Activated naive CD4-positive, alpha-beta T cell (primary cell): Measurements from ENCODE around the gene NAPB.
A peak's percentile ranks its signal among the peaks of the same experiment; 100 is the strongest.
"Not testable (repeated sequence)": the region's sequence is repeated elsewhere in the genome, so short reads cannot be mapped to it uniquely, and the experiment has no call there.

Experiments used
- DNase-seq, 4 experiments: peaks; one replicate each; lab custom pipeline; 2025; lab: John Stamatoyannopoulos, UW

Gene NAPB

DNA sequence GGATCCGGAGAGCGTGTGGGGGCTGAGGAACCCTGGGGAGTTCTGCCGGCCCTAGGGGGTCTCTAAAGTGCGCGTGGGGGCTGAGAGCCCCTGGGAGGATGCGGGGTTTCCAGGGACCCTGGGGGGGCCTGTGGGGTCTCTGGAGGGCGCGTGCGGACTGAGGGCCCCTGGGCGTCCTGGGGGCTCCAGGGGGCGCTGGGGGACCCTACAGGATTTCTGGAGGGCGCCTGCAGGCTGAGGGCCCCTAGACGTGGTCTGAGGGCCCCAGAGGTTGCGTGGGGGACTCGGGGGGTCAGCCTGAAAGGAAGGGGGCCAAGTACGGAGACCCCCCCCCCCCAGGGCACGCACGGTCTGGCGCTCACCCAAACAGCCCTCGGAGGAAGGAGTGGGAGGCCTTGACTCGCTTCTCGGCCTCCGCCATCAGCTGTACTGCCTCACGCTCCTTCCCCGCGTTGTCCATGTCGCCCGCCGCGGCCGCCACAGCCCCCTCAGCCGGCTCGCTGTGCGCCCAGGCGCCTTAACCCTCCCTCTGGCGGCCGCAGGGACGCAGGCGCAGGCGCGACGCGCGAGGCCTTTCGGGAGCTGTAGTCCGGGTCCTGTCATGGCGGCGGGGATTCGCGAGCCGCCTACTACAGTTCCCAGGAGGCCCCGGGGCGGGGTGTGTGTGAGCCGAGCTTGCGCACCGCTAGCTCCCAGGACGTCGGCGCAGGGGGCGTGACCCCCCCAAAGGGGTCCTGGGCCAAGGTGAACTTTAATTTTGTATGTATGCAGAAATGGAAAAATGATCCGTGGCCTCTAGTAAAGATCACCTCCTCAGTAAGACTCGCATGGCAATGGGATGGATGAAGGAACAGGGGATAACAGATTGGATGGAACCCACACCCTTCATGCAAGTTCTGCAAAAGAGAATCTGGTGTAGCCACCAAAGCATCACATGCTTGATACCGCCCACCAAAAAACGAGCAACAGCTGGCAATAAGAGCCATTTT is at the start of gene NAPB:
Gene NAPB, minus strand, starts transcription at position 546 of the 989 bp plus-strand sequence. Its CDS starts 86 bp downstream, at position 460.
- DNase-seq: peak; percentile 72 to 90 (median 81)

DNA sequence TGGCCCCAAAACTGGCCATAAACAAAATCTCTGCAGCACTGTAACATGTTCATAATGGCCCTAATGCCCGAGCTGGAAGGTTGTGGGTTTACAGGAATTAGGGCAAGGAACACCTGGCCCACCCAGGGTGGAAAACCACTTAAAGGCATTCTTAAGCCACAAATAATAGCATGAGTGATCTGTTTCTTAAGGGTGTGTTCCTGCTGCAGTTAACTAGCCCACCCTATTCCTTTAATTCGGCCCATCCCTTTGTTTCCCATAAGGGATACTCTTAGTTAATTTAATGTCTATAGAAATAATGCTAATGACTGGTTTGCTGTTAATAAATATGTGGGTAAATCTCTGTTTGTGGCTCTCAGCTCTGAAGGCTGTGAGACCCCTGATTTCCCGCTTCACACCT is 45.7 kb upstream of the NAPB start:
- not testable (repeated sequence) for DNase-seq

DNA sequence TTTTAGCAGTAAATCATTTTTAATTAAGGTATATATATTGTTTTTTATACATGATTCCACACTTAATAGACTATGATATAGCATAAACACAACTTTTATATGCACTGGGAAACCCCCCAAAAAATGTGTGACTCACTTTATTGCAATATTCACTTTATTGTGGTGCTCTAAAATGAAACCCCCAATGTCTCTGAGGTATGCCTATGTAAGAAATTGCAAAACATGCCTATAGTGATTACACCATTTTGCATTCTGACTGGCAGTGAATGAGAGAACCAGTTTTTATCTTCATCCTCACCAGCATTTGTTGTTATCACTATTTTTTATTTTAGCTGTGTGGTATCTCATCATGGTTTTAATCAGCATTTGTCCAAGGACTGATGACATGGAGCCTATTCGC is 39.9 kb upstream of the NAPB start:
- no peak for DNase-seq

DNA sequence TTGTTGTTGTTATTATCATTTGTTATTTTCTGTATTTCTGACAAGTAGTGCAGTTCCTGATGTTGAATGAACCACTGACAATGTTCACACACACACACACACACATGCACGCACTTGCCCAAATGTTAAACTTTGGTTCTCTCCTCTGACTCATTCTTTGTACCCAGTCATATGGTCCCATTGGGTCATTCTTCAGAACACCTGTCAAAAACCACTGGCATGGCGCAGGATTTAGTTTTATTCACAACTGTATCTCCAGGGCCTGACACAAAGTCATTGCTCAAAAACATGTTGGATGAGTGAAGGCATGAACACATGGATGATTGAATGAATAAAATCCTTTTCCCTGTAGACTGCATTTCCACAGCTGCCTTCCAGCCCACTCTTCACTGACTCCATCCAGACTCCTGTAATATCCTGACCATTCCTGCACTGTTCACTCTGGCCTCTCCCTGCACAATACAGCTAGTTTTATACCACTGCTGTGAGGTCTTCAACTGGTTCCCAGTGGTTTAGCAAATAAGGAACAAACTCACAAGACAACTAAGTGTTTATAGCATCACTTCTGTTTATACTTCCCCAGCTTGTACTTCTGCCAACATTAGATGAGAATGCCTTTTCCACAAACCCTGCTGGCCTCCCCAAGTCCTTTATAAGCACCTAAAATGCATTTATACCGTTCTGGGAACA is 38.3 kb upstream of the NAPB start:
- DNase-seq: no peak

DNA sequence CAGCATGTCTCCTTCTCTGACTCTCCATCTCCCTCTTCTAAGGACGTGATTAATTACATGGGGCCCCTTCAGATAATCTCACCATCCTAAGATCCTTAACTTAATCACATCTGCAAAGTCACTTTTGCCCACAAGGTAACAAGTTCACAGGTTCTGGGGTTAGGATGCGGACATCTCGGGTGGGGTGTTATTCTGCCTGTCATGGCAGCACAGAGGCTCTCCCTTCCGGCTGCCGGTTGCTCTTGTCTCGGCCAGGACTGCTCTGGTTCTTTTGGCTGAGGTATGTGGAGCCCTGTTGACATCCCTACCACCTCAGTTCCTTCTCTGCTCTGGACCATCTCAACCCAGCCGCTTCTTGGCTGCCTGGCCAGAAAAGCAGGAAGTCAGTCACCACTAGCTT is 35.6 kb upstream of the NAPB start:
- DNase-seq: no peak

DNA sequence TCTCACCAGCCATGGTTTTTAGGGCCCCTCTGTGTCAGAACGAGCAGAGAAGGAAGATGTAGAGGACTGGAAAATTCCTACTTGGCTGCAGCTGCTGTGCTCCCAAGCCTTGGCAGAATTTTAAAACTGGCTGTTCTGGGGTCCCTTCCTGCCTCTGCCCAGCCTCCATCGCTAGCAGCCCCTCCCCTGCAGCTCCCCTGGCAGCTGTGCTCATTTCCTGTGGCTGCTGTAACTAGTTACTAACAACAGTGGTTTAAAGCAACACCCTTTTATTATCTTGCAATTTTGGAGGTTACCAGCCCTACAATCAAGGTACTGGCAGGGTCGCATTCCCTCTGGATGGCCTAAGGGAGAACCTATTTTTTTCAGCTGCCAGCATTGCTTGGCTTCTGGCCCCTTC is 35.1 kb upstream of the NAPB start:
- no peak for DNase-seq

DNA sequence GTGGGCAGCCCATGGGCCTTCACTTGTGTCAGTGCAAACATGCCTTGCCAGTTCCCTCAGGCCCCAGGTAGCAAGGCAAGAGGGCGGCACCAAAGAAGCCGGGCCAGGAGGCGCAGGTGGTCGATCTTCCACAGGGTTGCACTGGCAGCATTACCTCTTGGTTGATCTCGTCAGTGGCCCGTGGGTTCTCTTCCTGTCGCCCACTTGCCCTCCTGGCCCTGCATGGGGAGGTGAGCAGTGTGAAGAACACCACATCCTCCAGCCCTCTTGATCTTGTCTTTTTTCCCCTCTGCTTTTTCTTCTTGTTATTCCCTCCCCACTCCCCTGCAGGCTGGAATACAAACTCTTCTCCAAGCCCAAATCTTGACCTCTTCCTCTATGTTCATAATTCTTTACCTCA is 34.4 kb upstream of the NAPB start:
- DNase-seq: no peak

DNA sequence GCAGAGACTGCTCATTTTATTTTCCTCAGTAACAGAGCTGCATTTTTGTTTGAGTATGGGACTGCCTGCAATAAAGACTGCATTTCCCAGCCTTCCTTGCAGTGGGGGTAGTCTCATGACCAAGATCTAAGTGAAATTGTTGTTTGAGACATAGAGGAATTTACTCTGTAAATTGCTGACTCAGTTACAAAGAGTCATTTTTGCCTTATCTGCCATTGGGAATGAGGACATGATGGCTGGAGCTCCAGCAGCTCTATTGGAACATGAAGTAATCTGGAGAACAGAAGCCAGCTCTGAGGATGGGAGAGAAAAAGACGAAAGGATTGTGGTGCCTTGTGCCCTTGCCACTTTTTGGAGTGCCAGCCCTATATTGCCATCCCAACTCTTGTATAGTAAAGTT is 33.5 kb upstream of the NAPB start:
- no peak for DNase-seq

DNA sequence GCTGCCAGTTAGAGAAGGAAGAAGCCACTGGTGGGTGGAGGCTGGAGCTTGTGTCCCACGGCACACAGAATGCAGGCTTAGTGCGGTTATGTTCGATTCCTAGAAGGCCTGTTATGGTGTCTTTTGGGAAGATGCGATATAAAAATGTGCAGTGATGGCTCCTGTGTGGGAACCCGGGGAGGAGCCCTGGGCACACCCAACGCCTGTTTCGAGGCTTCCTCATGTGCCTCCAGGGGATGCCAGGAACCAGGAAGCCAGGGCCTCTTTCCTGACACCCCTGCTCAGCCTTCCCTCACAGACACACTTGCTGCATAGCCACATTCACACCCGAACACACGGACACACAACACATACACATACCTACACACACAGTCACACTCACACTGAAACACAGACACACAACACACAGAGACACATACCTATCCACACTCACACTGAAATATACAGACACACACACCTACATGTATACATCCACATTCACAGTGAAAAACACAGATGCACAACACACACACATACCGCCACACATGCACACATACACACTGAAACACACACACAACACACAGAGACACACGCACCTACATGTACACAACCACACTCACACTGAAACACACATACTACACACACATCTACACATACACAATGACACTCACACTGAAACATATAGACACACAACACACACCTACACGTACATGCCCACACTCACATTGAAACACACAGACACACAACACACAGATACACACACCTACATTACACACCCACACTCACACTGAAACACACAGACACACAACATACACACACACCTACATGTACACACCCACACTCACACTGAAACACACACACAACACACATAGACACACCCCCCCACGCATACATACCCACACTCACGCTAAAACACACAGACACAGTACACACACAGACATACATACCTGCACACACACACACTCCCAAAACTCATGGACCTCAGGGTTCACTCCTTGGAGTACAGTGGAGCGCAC is 32.6 kb upstream of the NAPB start:
- DNase-seq: no peak

DNA sequence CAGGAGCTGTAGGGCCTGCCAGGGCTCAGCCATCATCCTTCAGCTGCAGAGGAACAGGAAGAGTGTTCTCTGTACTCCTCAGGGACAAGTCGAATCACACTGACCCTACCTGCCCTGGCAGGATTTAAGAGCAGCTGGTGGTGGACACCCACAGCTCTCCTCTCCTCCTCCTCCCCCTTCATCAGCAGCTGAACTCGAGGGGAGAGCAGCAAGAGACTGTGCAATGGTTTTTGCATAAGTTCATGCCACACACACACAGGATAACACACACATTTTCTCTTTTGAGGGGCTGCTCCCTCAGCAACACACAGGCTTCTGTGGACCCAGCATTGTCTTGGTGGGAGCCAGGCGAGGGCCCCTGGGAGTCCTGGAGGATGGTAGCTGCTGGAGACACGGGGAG is 31.5 kb upstream of the NAPB start, which contains the start of gene CST11:
Gene CST11, minus strand, starts transcription at position 101 of the 400 bp plus-strand sequence. Its CDS starts 65 bp downstream, at position 36.
- no peak for DNase-seq

DNA sequence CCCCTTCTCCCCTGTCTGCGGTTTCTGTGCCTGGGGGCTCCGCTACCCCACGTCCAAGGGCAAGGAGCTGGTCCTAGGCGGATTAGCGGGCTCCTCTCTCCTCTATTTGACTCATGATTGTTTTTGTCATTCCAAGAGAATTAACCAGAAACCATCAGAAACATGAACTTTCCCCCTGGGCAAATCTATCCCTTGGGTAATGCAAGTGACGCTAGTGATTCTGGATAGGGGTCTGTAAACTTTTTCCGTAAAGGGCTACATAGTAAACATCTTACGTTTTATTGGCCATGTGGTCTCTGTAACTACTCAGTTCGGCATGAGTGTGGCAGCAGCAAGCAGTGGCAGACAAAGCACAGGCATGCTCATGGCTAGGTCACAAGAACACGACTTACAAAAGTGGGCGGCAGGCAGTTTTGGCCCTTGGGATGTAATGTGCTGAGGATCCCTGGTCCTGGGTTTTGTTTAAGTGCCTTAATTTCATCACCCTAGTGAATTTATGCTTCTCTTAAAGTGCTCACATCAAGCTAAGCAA is 30.7 kb upstream of the NAPB start:
- DNase-seq: no peak

DNA sequence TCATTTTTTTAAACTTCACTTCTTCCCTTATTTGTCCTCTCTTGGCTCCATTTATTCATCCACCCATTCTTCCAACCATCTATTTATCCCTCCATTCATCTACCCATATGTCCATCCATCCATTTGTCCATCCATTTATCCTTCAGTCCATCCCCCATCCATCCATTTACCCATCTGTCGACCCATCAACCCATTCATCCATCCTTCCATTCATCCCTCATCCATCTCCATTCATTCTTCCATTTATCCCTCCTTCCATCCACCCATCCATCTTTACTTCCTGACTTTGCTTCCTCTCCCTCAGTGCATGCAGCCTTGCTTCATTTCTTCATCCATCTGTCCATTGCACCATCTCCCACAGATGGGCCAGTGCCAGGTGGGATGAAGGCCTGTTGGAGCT is 29.6 kb upstream of the NAPB start:
- no peak for DNase-seq

DNA sequence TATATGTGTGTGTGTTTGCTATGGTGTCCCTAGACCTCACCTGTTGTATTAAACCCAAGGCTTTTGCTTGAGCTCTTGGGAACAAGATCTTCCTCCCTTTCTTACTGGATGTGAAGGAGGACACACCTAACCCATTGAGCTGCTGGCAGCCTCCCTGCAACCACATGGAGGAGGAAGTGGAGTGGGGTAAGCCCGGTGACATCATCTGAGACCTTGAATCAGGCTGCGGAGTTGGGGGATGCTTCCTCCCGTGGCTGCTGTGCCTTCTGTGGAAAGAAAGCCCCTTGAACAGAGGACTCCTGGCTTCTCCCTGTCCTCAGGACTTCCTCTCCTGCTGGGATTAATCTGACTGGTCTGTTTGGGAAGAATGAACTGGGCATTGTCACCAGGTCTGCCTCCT is 28.1 kb upstream of the NAPB start:
- DNase-seq: no peak

DNA sequence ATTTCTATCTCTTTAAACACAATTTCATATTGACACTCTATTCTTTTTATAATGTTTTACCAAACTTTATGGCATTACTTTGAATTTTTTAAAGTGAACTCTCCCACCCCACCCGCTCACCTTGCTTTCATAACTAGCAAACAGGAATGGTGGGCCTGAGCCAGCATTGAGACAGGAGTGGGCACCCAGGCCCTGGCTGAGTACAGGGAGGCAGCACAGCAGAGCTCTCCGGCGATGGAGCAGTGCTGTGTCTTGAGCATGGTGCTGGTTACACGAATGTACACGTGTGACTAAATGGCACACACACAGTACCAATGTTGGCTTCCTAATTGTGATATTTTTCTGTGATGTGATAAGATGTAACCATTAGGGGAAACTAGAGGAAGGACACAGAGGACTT is 26.9 kb upstream of the NAPB start:
- DNase-seq: no peak

DNA sequence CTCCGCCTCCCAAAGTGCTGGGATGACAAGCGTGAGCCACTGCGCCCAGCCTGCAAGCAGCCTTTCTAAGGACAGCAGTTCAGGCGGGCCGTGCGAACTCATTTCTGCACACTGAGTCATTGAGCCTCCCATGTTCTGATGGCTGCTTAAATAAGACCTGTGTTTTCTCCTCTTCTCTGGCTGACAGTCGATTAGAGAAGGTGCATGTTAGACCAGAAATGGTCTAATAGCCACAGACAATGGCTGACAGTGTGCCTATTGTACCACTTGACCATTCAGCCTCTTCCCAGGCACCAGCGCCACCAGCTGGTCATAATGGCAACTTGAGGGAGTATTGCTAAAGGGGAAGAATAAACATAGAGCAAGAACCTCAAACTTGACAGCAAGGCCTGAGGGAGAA is 25.2 kb upstream of the NAPB start:
- no peak for DNase-seq

DNA sequence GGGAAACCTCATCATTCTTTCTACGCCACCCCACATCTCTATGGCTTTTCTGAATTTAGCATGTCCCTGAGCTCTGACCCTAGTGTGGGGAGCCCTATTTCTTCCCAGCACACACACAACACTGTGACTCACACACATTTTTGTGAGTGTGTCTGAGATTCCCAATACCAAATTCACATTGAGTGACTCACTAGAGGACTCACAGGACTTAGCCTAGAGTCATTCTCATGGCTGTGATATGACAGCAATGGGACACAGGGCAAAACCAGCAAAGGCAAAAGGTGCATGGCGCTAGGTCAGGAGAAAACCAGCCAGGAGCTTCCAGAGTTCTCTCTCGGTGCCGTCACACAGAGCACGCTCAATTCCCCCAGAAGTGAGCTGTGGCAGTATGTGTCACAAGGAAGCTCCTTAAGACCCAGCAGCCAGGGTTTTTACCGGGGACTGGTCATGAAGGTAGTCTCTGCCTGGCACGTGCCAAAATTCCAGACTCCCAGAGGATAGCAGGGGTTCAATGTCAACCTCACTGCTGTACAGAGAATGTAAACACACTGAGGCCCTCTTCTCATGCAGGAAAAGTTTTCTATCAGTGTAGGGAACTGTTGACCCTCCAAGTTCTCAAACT is 24.4 kb upstream of the NAPB start:
- no peak for DNase-seq

DNA sequence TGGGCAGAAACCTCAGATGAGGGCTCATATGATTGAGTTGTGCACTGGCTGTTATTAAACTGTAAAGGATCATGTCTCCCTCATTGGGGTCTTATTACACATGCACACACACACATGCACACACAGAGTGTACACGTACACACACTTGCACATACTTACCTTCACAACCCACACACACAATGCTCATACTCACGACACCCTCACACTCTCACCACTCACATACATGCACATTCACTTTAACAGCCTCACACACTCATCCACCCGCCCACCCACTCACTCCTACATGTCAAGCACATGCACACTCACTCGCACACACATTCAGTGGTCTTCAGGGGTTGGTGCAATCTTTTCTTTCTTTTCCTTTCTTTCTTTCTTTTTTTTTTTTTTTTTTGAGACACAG is 23.6 kb upstream of the NAPB start:
- DNase-seq: no peak

DNA sequence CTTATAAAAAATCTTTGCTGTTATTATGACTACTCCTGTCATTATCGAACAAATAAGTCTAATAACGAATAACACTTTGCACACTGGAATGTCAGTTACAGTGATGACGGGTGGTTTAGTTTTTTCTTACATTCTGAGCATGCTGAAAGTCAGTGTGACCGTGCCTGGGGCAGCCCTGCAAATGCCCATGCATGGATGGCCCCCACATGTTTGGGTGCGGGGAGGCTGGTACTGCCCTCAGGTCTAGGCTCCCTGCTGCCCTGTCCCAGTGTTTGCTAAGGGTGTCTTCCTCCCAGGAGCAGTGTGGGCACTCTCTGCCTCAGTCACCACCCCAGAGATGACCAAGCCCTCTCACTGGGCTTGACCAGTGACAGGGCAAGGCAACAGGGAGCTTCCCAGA is 21.1 kb upstream of the NAPB start:
- no peak for DNase-seq

DNA sequence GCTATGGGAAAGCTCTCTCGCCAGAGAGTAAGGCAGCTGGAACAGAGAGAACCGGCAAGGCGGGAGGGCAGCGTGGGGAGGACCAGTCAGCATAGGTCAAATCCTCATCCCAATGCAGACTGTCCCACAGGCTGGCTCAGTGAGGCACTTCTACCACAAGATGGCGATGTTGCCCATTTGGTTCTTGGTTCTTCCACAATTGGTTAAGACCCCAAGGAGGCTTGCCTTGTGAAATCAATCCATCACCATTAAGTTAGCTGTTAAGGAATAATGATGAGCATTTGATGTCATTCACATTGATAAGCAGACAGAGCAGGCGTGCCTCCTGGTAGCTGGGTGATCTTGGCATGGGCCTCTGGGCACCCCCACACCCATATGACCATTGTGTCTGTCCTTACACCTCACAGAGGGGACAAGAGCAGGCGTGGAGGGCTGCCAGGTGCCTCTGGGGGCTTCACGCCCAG is 20.6 kb upstream of the NAPB start:
- DNase-seq: peak; percentile 4 to 20 (median 10)

DNA sequence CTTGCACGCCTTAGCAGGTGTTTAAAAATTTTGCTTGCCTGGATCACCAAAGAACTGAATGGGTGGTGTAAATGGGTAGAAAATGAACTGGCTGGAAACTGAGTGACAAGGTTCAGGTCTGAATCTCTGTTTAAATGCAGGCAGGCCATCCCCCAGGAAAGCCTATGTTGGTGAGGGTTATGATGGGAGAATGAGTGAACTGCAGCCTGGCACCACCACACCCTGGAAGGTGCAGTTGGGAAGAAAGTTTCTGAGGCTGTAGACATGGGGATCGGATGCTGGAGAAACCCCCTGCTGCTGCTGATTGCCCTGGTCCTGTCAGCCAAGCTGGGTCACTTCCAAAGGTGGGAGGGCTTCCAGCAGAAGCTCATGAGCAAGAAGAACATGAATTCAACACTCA is 18.7 kb upstream of the NAPB start:
- no peak for DNase-seq

DNA sequence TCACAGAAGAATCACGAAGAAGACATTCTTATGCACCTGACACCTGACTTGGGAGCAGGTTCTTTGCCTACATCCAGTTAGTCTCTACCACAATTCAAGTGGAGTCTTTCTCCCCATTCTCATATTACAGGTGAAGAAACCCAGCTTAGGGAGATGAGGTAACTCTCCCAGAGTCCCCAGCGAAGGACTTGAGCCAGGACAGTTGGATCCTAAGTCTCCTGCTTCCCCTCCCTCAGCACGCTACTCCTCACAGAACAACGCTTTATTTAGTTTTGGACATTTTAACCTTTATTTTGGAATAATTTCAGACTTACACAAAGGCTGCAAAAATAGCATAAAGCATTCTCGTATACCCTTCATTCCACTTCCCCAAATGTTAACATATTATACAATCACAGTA is 17.4 kb upstream of the NAPB start:
- no peak for DNase-seq
